ENCODE results near the gene ZNF841. TPM values are rescaled to one million over a fixed set of nuclear protein-coding genes. Genes with fewer than 3 reads are reported as not detected.

The ZNF841 gene
- total RNA-seq = 10 to 100 TPM; 12.3 to 12.7 TPM

DNA sequence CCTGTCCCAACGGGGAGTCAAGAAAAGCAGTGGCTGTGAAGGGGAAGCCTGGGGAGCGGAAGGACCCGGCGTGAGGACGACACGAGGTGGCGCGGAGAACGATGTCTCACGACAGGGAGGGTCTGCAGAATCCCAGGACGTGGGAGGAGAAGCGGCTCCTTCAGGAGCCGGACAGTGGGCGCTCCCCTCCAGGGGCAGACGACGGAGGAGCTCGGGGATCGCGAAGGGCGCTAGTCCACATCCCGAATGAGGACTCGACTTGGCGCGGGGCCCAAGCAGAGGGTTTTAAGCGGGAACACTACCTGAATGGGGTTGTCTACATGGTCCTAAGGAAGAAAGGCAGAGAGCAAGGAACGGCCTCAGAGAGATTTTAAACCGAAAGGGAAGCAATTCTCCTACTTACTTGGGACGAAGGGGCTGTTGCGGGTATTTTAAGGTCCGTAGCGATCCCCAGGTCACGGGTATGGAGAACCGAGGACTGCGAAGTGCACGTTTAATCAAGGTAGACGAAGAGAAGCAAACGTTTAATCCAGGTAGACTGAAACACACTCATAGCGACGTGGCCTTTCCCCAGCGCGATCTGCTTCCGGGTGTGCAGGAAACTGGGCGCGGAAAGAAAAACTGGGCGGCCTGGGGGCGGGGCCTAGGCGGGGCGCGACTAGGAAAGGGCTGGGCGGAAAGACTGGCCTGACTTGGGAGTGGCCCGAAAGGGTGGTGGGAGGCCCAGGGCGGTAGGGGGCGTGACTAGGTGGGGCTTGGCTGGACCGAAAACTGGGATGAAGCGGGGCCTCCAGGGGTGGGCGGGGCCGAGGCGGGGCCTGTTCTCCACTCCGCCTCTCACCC, at the start of gene ZNF841:
ZNF841 (minus strand) TSS at position 594 of the 843 bp plus-strand sequence. CDS start 10,964 bp downstream, outside the sequence.

DNA sequence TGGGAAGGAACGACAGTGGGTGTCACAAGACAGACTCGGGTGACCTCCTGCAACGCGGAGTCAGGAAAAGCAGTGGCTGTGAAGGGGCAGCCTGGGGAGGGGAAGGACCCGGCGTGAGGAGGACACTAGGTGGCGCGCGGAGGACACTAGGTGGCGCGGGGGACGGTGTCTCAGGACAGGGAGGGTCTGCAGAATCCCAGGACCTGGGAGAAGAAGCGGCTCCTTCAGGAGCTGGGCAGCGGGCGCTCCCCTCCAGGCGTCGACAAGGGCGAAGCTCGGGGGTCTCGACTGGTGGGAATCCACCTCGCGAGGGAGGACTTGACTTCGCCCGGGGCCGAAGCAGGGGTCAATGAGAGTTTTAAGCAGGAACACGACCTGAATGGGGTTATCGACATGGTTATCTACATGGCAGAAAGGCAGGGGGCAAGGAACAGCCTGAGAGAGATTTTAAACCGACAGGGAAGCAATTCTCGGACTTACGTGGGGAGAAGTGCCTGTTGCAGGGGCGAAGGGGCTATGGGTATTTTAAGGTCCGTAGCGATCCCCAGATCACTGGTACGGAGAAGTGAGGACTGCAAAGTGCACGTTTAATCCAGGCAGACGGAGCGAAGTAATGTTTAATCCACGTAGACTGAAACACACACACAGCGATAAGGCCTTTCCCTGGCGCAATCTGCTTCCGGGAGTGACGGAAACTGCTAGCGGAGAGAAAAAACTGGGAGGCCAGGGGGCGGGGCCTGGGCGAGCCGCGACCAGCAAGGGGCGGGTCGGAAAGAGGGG, 43.9 kb upstream of the ZNF841 start, which contains the start of gene ZNF616:
ZNF616 (minus strand) TSS at position 687 of the 780 bp plus-strand sequence. CDS start 9,426 bp downstream, outside the sequence.

DNA sequence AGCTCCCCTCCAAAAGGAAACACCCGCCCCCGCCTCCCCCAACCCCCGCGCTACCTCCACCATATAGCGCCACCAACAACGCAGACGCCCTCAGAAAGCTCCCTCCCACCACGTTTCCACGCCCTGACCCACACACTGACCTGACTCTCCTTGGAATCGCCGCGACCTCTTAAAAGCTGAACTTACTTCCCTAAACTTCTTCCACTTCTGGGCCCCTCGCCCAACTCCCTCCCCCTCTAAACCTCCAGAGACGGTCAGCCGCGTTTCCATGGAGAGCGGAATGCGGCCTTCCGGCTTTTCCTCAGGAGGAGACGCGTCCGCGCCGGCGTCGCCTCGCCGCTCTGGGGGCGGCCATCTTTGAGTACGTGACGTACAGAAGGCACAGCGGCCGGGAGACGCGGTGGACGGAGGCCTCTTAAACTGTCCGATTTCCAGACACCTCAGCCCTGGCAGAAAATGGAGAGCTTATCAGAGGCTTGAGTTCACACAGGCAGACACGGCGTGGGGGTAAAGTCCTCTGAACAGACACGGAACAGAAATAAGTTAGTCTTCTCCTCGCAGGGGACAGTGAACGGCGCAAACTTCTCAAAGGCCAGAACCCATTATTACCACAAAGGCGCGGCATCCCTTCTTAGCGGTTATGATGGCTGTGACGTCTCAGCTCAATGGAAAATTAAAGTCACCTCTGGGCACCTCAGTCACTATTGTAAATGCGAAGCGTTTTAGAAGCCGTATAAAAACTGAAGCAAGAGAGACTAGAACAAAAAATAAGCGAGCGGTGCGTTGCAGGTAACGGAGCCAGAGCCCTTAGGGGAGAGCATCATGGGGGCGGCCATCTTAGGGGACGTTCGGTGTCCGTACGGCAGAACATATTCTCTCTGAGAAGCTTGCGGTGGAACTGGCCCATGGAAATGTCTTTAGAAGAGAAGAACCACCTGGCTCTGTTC, 46.7 kb downstream of the ZNF841 start, which contains the start of gene ZNF432:
ZNF432 (minus strand) TSS at position 284 of the 947 bp plus-strand sequence. CDS start 1,970 bp downstream, outside the sequence.

DNA sequence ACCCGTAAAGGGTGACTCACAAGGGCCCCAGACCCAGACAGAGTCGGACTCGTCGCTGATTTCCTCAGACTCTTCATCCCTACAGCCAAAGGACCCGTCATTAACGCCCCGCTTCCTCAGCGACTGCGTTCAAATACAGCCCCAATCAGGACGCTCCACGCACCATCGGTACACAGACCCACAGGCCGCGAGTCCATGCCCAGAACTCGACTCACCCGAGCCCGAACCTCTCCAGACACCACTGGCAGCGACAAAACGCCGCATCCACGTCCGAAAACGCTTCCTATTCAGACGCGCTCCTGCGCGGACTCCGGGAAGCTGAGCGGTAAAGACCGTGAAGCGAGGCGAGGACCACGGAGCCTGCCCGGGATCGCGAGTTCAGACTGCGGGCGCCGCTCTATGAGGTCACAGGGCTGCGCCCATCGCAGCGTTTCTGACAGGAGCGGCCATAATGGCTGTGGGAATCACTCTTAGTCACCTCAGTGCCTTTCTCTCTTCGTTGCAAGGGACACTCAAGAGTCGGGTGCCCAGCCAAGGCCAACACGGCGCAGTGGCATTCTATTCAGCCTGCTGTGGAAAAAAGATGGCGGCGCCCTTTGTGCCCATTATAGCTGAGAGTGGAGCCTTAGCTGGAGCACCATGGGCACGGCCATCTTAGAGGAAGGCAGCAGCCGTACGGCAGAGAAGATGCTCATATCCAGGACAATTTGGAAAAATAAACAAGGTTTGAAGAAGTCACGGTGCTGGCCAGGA, 67.4 kb downstream of the ZNF841 start, which contains the start of gene ZNF614:
ZNF614 (minus strand) TSS at position 353 of the 753 bp plus-strand sequence. CDS start 2,634 bp downstream, outside the sequence.

Small RNAs within 50 kb of the gene (small RNA-seq; reads per million reads assigned to genes)
- gene RPL37P23 = 0.86 to 2.2 reads per million in 2 donors

Other genes starting within 250 kb of the ZNF841 start
- gene ZNF577, start 207.8 kb downstream of the ZNF841 start, total RNA-seq = 1 to 10 TPM; 3.0 to 4.1 TPM
- gene ZNF649, start 190.7 kb downstream of the ZNF841 start, total RNA-seq = 10 to 100 TPM in 1 of 2 donors, 1 to 10 TPM in 1; 8.3 to 11.4 TPM
- gene ZNF613, start 168.3 kb downstream of the ZNF841 start, total RNA-seq = 1 to 10 TPM; 4.5 to 7.3 TPM
- 1 to 10 TPM; 6.0 to 8.3 TPM for gene ZNF350, start 108.9 kb downstream of the ZNF841 start, total RNA-seq
- gene ZNF615, start 87.6 kb downstream of the ZNF841 start, total RNA-seq = 1 to 10 TPM; 5.2 to 7.3 TPM
- gene ZNF614, start 67.4 kb downstream of the ZNF841 start, total RNA-seq = 1 to 10 TPM; 7.2 to 8.7 TPM
- gene ZNF432, start 46.9 kb downstream of the ZNF841 start, total RNA-seq = 1 to 10 TPM; 4.0 to 6.5 TPM
- gene ZNF616, start 44.2 kb upstream of the ZNF841 start, total RNA-seq = 1 to 10 TPM; 7.9 to 9.0 TPM
- gene ZNF836, start 75.9 kb upstream of the ZNF841 start, total RNA-seq = 1 to 10 TPM; 3.3 to 3.8 TPM
- 100 to 1,000 TPM; 128 to 137 TPM for gene PPP2R1A, start 94.3 kb upstream of the ZNF841 start, total RNA-seq
- gene ZNF766, start 173.8 kb upstream of the ZNF841 start, total RNA-seq = 1 to 10 TPM; 7.2 to 8.0 TPM
- 1 to 10 TPM; 6.3 to 9.6 TPM for gene ZNF480, start 201.4 kb upstream of the ZNF841 start, total RNA-seq
- gene ZNF610, start 240.5 kb upstream of the ZNF841 start, total RNA-seq = 1 to 10 TPM; 2.0 to 3.8 TPM